Parietal lobe (tissue), 2 donors: Measurements from ENCODE around the gene GPR34. TPM values are rescaled to one million over a fixed set of nuclear protein-coding genes. Genes with fewer than 3 reads are reported as not detected.

Source experiments
- small RNA-seq: library from RNA; depleted of rRNA; stranded (forward); fragments of <200 nt; gene quantifications from one replicate; pipeline ENCODE3, GENCODE V24; 2014; ENCODE audit warnings: low replicate concordance
- total RNA-seq: library from RNA; depleted of rRNA; stranded (reverse); fragments of >200 nt; gene quantifications from one replicate; pipeline ENCODE4 v1.2.3, GENCODE V29; 2014

Gene GPR34
- total RNA-seq: 5.6 TPM

GRCh38 chrX:41688835-41689234, at the start of gene GPR34:
GPR34 (plus strand) TSS chrX:41688973; CDS start chrX:41695634, 6,661 bp downstream.

GRCh38 chrX:41723826-41724225, 35.1 kb downstream of the GPR34 start, which contains the start of gene GPR82:
GPR82 (plus strand) TSS chrX:41724181; CDS start chrX:41727027, 2,846 bp downstream.

Small RNAs within 50 kb of the gene (small RNA-seq; reads per million reads assigned to genes)
- gene RN7SL144P: 0.09 reads per million

Other genes with a start within 250 kb of the GPR34 start
- not detected for gene NYX, start 241.6 kb upstream of the GPR34 start, total RNA-seq
- not detected for gene GPR82, start 35.2 kb downstream of the GPR34 start, total RNA-seq
- 164 TPM for gene CASK, start 234.6 kb downstream of the GPR34 start, total RNA-seq